Skeletal muscle tissue (tissue), 4 donors: ENCODE data around the gene MARCHF7. TPM values are rescaled to one million over a fixed set of nuclear protein-coding genes. Genes with fewer than 3 reads are reported as not detected.
"Not testable (repeated sequence)": the region's sequence is repeated elsewhere in the genome, so short reads cannot be mapped to it uniquely, and the experiment has no call there.

ENCODE experiments used
- H3K27ac ChIP-seq: one replicate; pipeline ENCODE4 v1.7.0; 2013; ENCODE audit warnings: mild to moderate bottlenecking, low read depth, low read length, inconsistent platforms
- H3K27me3 ChIP-seq, 3 donors: one replicate each; pipeline ENCODE4 v1.7.0; 2013; ENCODE audit warnings: low read length in 3 of 3; ENCODE audit not compliant: control insufficient read depth in 3 of 3, insufficient read depth in 3 of 3
- H3K36me3 ChIP-seq, 3 donors: one replicate each; pipeline ENCODE4 v1.7.0; 2013; ENCODE audit warnings: low read length in 3 of 3; ENCODE audit not compliant: control insufficient read depth in 3 of 3, insufficient read depth in 3 of 3
- H3K4me1 ChIP-seq, 3 donors: one replicate each; pipeline ENCODE4 v1.7.0; 2013; ENCODE audit warnings: low read length in 3 of 3, mild to moderate bottlenecking in 3 of 3; ENCODE audit not compliant: control insufficient read depth in 3 of 3, insufficient read depth in 3 of 3
- H3K4me3 ChIP-seq, 3 donors: one replicate each; pipeline ENCODE4 v1.7.0; 2013; ENCODE audit warnings: low read length in 3 of 3
- H3K9ac ChIP-seq, 3 donors: one replicate each; pipeline ENCODE4 v1.7.0; 2013; ENCODE audit warnings: low read length in 3 of 3, mild to moderate bottlenecking in 3 of 3, moderate library complexity in 2 of 3, low read depth in 1 of 3
- H3K9me3 ChIP-seq, 3 donors: one replicate each; pipeline ENCODE4 v1.7.0; 2013; ENCODE audit warnings: low read length in 3 of 3; ENCODE audit not compliant: control insufficient read depth in 3 of 3
- total RNA-seq: library from RNA; depleted of rRNA; stranded (reverse); fragments of >200 nt; gene quantifications from one replicate; pipeline ENCODE4 v1.2.3, GENCODE V29; 2014
- donor health status: Osteomylitis.

Gene MARCHF7
- total RNA-seq, 1 donor from 2014 or later: 77.2 TPM

GRCh38 chr2:159737917-159738296, 25.6 kb downstream of the MARCHF7 start:
- Histone ChIP-seq H3K9ac (no peak overlapping the region), H3K27me3 (no peaks in the 10 kb centered on the region), H3K9me3 (no peaks in the 10 kb centered on the region), H3K27ac (no peak overlapping the region), H3K4me1 (peaks cover 0 to 8% (median 4%) of the 10 kb centered on the region in 3 donors), H3K4me3 (no peak overlapping the region), H3K36me3 (peaks cover 17 to 28% (median 23%) of the 10 kb centered on the region in 3 donors)

- H3K9me3 ChIP-seq: no peaks in the 10 kb centered on the region
- no peak overlapping the region for H3K4me3 ChIP-seq
- peaks cover 0 to 8% (median 4%) of the 10 kb centered on the region in 3 donors for H3K4me1 ChIP-seq
- no peaks in the 10 kb centered on the region for H3K27me3 ChIP-seq
- no peak overlapping the region for H3K9ac ChIP-seq
- peaks cover 17 to 29% (median 25%) of the 10 kb centered on the region in 3 donors for H3K36me3 ChIP-seq
- H3K27ac ChIP-seq: no peak overlapping the region
These were observed 26.4 kb downstream of the MARCHF7 start for GRCh38 chr2:159738509-159739390.

GRCh38 chr2:159742846-159743245, 30.5 kb downstream of the MARCHF7 start:
- Histone ChIP-seq H3K4me3 (no peak overlapping the region), H3K27ac (no peak overlapping the region)

GRCh38 chr2:159744363-159744762, 32.1 kb downstream of the MARCHF7 start:
- H3K4me1 ChIP-seq: peaks cover 0 to 4% (median 0%) of the 10 kb centered on the region in 3 donors
- H3K9ac ChIP-seq: no peak overlapping the region
- H3K4me3 ChIP-seq: no peak overlapping the region
- no peak overlapping the region for H3K27ac ChIP-seq
- no peaks in the 10 kb centered on the region for H3K9me3 ChIP-seq
- H3K27me3 ChIP-seq: no peaks in the 10 kb centered on the region
- H3K36me3 ChIP-seq: peaks cover 24 to 32% (median 27%) of the 10 kb centered on the region in 3 donors

More at GRCh38 chr2:159742846-159743245, 30.5 kb downstream of the MARCHF7 start:
- H3K4me1 ChIP-seq: peaks cover 0 to 4% (median 3%) of the 10 kb centered on the region in 3 donors
- peaks cover 23 to 30% (median 28%) of the 10 kb centered on the region in 3 donors for H3K36me3 ChIP-seq
- H3K27me3 ChIP-seq: no peaks in the 10 kb centered on the region
- H3K9ac ChIP-seq: no peak overlapping the region
- no peaks in the 10 kb centered on the region for H3K9me3 ChIP-seq

- H3K27me3 ChIP-seq, H3K4me1 ChIP-seq, H3K27ac ChIP-seq, H3K4me3 ChIP-seq, H3K9me3 ChIP-seq, H3K9ac ChIP-seq: not testable (repeated sequence)
- H3K36me3 ChIP-seq: peaks cover 24 to 32% (median 27%) of the 10 kb centered on the region in 3 donors
These were observed 32.9 kb downstream of the MARCHF7 start for GRCh38 chr2:159745237-159745636.

GRCh38 chr2:159748089-159748488, 35.8 kb downstream of the MARCHF7 start:
- Histone ChIP-seq H3K27ac (no peak overlapping the region), H3K9ac (no peak overlapping the region), H3K4me1 (peaks cover 0 to 4% (median 0%) of the 10 kb centered on the region in 3 donors), H3K36me3 (peaks cover 25 to 40% (median 31%) of the 10 kb centered on the region in 3 donors), H3K9me3 (no peaks in the 10 kb centered on the region), H3K4me3 (no peak overlapping the region), H3K27me3 (no peaks in the 10 kb centered on the region)

- H3K4me3 ChIP-seq: no peak overlapping the region
- H3K27me3 ChIP-seq: no peaks in the 10 kb centered on the region
- H3K9me3 ChIP-seq: no peaks in the 10 kb centered on the region
- no peak overlapping the region for H3K9ac ChIP-seq
- peaks cover 24 to 36% (median 31%) of the 10 kb centered on the region in 3 donors for H3K36me3 ChIP-seq
- peaks cover 0 to 3% (median 0%) of the 10 kb centered on the region in 3 donors for H3K4me1 ChIP-seq
- no peak overlapping the region for H3K27ac ChIP-seq
These were observed 38.6 kb downstream of the MARCHF7 start for GRCh38 chr2:159750873-159751272.

- H3K4me1 ChIP-seq: peaks cover 0 to 3% (median 0%) of the 10 kb centered on the region in 3 donors
- H3K27ac ChIP-seq: no peak overlapping the region
- peaks cover 4 to 32% (median 28%) of the 10 kb centered on the region in 3 donors for H3K36me3 ChIP-seq
- no peaks in the 10 kb centered on the region for H3K27me3 ChIP-seq
- H3K9me3 ChIP-seq: no peaks in the 10 kb centered on the region
- no peak overlapping the region for H3K4me3 ChIP-seq
- no peak overlapping the region for H3K9ac ChIP-seq
These were observed 41.5 kb downstream of the MARCHF7 start for GRCh38 chr2:159753797-159754196.

GRCh38 chr2:159755014-159755413, 42.7 kb downstream of the MARCHF7 start:
- Histone ChIP-seq H3K27ac (no peak overlapping the region), H3K4me1 (peaks cover 0 to 3% (median 0%) of the 10 kb centered on the region in 3 donors), H3K4me3 (no peak overlapping the region), H3K9ac (no peak overlapping the region), H3K27me3 (no peaks in the 10 kb centered on the region), H3K9me3 (no peaks in the 10 kb centered on the region), H3K36me3 (peaks cover 10 to 39% (median 29%) of the 10 kb centered on the region in 3 donors)

- H3K4me3 ChIP-seq: no peak overlapping the region
- H3K9me3 ChIP-seq: no peaks in the 10 kb centered on the region
- peaks cover 0 to 3% (median 0%) of the 10 kb centered on the region in 3 donors for H3K4me1 ChIP-seq
- no peaks in the 10 kb centered on the region for H3K27me3 ChIP-seq
- no peak overlapping the region for H3K27ac ChIP-seq
- no peak overlapping the region for H3K9ac ChIP-seq
- H3K36me3 ChIP-seq: peaks cover 10 to 44% (median 29%) of the 10 kb centered on the region in 3 donors
These were observed 43.5 kb downstream of the MARCHF7 start for GRCh38 chr2:159755788-159756187.
